Suppressor macrophage treated with lipopolysaccharide for 4 hours (primary cell): ENCODE results near the gene CARM1.

Experiments
- DNase-seq: peaks from one replicate; pipeline ENCODE4 v3.0.0-alpha.2; 2020

Gene CARM1

GRCh38 chr19:10911579-10912363, 40.4 kb downstream of the CARM1 start:
- DNase-seq = no peak

GRCh38 chr19:10912619-10913018, 41.3 kb downstream of the CARM1 start:
- no peak for DNase-seq

- no peak for DNase-seq
Observed at GRCh38 chr19:10913716-10914340, 42.5 kb downstream of the CARM1 start.

GRCh38 chr19:10915130-10916091, 44.1 kb downstream of the CARM1 start:
- no peak for DNase-seq

- no peak for DNase-seq
Observed at GRCh38 chr19:10916602-10917001, 45.2 kb downstream of the CARM1 start.

- DNase-seq = no peak
Observed at GRCh38 chr19:10918359-10918758, 47.0 kb downstream of the CARM1 start.

GRCh38 chr19:10919352-10920287, 48.3 kb downstream of the CARM1 start:
- no peak for DNase-seq

GRCh38 chr19:10920288-10920655, 48.9 kb downstream of the CARM1 start:
- no peak for DNase-seq

- no peak for DNase-seq
Observed at GRCh38 chr19:10920781-10921180, 49.4 kb downstream of the CARM1 start.

- DNase-seq = no peak
Observed at GRCh38 chr19:10921199-10921909, 50.0 kb downstream of the CARM1 start.

GRCh38 chr19:10921910-10922637, 50.7 kb downstream of the CARM1 start:
- no peak for DNase-seq

GRCh38 chr19:10922638-10923014, 51.3 kb downstream of the CARM1 start:
- DNase-seq = no peak

GRCh38 chr19:10923260-10924112, 52.1 kb downstream of the CARM1 start:
- no peak for DNase-seq

- DNase-seq = no peak
Observed at GRCh38 chr19:10924597-10924996, 53.2 kb downstream of the CARM1 start.

GRCh38 chr19:10927730-10928562, 56.6 kb downstream of the CARM1 start:
- DNase-seq = peak; percentile 37

GRCh38 chr19:10928563-10929401, 57.4 kb downstream of the CARM1 start, which contains the start of the genes TIMM29 and YIPF2:
TIMM29 (plus strand) TSS chr19:10928811; CDS start chr19:10928823, 12 bp downstream.
YIPF2 (minus strand) TSS chr19:10928639; CDS start chr19:10928410, 229 bp downstream.
- peak; percentile 99 for DNase-seq

- no peak for DNase-seq
Observed at GRCh38 chr19:10929402-10929794, 58.0 kb downstream of the CARM1 start.
